ENCODE measurements around the gene TRRAP.

The TRRAP gene

GRCh38 chr7:98922392-98923187 is 44.3 kb downstream of the TRRAP start:
- H3K4me3 ChIP-seq (ENCODE audit: low read depth, low read length), result no peak overlapping the region
- TF ChIP-seq, protein P1, sequence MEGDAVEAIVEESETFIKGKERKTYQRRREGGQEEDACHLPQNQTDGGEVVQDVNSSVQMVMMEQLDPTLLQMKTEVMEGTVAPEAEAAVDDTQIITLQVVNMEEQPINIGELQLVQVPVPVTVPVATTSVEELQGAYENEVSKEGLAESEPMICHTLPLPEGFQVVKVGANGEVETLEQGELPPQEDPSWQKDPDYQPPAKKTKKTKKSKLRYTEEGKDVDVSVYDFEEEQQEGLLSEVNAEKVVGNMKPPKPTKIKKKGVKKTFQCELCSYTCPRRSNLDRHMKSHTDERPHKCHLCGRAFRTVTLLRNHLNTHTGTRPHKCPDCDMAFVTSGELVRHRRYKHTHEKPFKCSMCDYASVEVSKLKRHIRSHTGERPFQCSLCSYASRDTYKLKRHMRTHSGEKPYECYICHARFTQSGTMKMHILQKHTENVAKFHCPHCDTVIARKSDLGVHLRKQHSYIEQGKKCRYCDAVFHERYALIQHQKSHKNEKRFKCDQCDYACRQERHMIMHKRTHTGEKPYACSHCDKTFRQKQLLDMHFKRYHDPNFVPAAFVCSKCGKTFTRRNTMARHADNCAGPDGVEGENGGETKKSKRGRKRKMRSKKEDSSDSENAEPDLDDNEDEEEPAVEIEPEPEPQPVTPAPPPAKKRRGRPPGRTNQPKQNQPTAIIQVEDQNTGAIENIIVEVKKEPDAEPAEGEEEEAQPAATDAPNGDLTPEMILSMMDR (conservative IDR thresholded peaks at IDR 0.05; ENCODE audit: low read depth, low read length), result peak; percentile 19
- peak; percentile 97 for DNase-seq (ENCODE audit: low read depth)

- no peak overlapping the region for H3K4me3 ChIP-seq (ENCODE audit: low read depth, low read length)
- no peak for DNase-seq (ENCODE audit: low read depth)
- TF ChIP-seq, protein P1 (conservative IDR thresholded peaks at IDR 0.05; ENCODE audit: low read depth, low read length), result no peak
Measured at GRCh38 chr7:98923512-98923911, 45.2 kb downstream of the TRRAP start.

DNA sequence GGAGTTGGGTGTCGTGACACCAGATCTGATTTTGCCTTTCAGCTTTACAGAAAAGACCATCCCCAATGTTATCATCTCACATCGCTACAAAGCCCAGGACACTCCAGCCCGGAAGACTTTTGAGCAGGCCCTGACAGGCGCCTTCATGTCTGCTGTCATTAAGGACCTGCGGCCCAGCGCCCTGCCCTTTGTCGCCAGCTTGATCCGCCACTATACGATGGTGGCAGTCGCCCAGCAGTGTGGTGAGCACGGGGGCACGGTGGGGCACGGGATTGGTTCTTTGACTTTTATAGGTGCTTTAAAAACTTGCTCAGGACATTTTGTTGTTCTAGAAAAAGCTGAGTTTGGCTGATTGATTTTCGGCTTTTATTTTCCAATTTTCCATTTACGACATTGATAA is 48.8 kb downstream of the TRRAP start:
- TF ChIP-seq, protein P1 (conservative IDR thresholded peaks at IDR 0.05; ENCODE audit: low read depth, low read length), result no peak
- no peak for DNase-seq (ENCODE audit: low read depth)
- H3K4me3 ChIP-seq (ENCODE audit: low read depth, low read length), result no peak overlapping the region

- no peak overlapping the region for H3K4me3 ChIP-seq (ENCODE audit: low read depth, low read length)
- TF ChIP-seq, protein P1 (conservative IDR thresholded peaks at IDR 0.05; ENCODE audit: low read depth, low read length), result no peak
- DNase-seq (ENCODE audit: low read depth), result no peak
Measured at GRCh38 chr7:98930464-98930863, 52.1 kb downstream of the TRRAP start.

DNA sequence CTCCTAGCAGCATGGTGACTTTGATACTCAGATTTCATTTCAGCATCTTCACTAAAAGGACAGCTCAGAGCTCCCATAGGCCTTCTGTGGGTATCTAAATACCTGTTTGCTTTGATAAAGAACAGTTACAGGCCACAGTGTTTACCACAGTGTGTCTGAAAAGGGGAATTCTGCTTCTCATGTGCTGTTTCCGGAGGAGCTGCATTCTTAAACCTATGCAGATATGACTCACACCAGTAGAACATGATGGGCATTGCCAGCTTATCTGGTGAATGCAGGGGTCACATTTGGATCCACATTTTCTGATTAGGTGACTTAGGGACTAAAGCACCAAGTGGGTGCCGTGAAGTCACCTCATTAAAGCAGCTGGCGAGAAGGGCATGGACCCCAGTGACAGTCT is 52.6 kb downstream of the TRRAP start:
- TF ChIP-seq, protein P1 (conservative IDR thresholded peaks at IDR 0.05; ENCODE audit: low read depth, low read length), result no peak
- DNase-seq (ENCODE audit: low read depth), result peak; percentile 35
- no peak overlapping the region for H3K4me3 ChIP-seq (ENCODE audit: low read depth, low read length)

- DNase-seq (ENCODE audit: low read depth), result no peak
- H3K4me3 ChIP-seq (ENCODE audit: low read depth, low read length), result no peak overlapping the region
- TF ChIP-seq, protein P1 (conservative IDR thresholded peaks at IDR 0.05; ENCODE audit: low read depth, low read length), result no peak
Measured at GRCh38 chr7:98933321-98933720, 55.0 kb downstream of the TRRAP start.

DNA sequence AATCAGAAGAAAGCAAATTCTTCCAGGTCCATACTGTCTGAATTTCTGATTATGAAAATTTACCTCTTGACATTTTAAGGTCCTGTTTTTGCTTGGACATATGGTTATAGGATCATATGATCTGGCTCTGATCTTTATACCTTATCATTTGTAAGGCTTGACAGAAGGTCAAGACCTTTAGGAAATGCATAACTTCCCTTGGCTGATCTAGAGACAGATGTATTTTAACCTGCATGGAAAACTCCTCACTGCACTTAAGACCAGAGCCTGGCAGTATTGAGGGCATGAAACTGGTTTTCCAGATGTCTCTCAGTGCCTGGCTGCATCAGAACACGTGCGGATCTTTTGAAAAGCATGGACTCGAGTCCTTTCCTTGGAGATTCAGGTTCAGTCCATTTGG is 55.9 kb downstream of the TRRAP start:
- no peak overlapping the region for H3K4me3 ChIP-seq (ENCODE audit: low read depth, low read length)
- no peak for DNase-seq (ENCODE audit: low read depth)
- TF ChIP-seq, protein P1 (conservative IDR thresholded peaks at IDR 0.05; ENCODE audit: low read depth, low read length), result no peak

Measured in choroid plexus epithelial cell (primary cell).